ENCODE data around the gene RPUSD2.
"Not testable (repeated sequence)": the region's sequence is repeated elsewhere in the genome, so short reads cannot be mapped to it uniquely, and the experiment has no call there.

The RPUSD2 gene

GRCh38 chr15:40565333-40566238, 3.5 kb upstream of the RPUSD2 start:
- DNase-seq: peak; percentile 27

GRCh38 chr15:40567111-40567510, 2.0 kb upstream of the RPUSD2 start:
- DNase-seq: no peak

- no peak for DNase-seq
These were observed 6.0 kb downstream of the RPUSD2 start for GRCh38 chr15:40575113-40575512.

- not testable (repeated sequence) for DNase-seq
These were observed 7.8 kb downstream of the RPUSD2 start for GRCh38 chr15:40576914-40577313.

- no peak for DNase-seq
These were observed 9.8 kb downstream of the RPUSD2 start for GRCh38 chr15:40578892-40579291.

GRCh38 chr15:40581796-40582195, 12.7 kb downstream of the RPUSD2 start:
- not testable (repeated sequence) for DNase-seq

GRCh38 chr15:40582726-40583246, 13.7 kb downstream of the RPUSD2 start:
- DNase-seq: no peak

GRCh38 chr15:40584191-40584590, 15.1 kb downstream of the RPUSD2 start:
- DNase-seq: no peak

GRCh38 chr15:40590667-40591050, 21.6 kb downstream of the RPUSD2 start:
- no peak for DNase-seq

- DNase-seq: no peak
These were observed 22.3 kb downstream of the RPUSD2 start for GRCh38 chr15:40591389-40591788.

GRCh38 chr15:40593165-40593564, 24.1 kb downstream of the RPUSD2 start:
- DNase-seq: no peak

GRCh38 chr15:40593588-40594428, 24.7 kb downstream of the RPUSD2 start, which contains the start of gene KNL1:
TSS of gene KNL1 (plus strand) at chr15:40594249. CDS start at chr15:40602932, 8,683 bp downstream.
- peak; percentile 84 for DNase-seq

GRCh38 chr15:40594429-40594836, 25.3 kb downstream of the RPUSD2 start:
- peak; percentile 53 for DNase-seq

GRCh38 chr15:40595219-40595618, 26.1 kb downstream of the RPUSD2 start:
- DNase-seq: no peak

GRCh38 chr15:40595773-40596172, 26.7 kb downstream of the RPUSD2 start:
- DNase-seq: no peak

GRCh38 chr15:40597024-40597423, 27.9 kb downstream of the RPUSD2 start:
- DNase-seq: no peak

- DNase-seq: no peak
These were observed 29.0 kb downstream of the RPUSD2 start for GRCh38 chr15:40598126-40598525.

- no peak for DNase-seq
These were observed 29.6 kb downstream of the RPUSD2 start for GRCh38 chr15:40598672-40599071.

- no peak for DNase-seq
These were observed 31.9 kb downstream of the RPUSD2 start for GRCh38 chr15:40600956-40601355.

GRCh38 chr15:40603935-40604334, 34.8 kb downstream of the RPUSD2 start:
- no peak for DNase-seq

GRCh38 chr15:40613080-40613479, 44.0 kb downstream of the RPUSD2 start:
- no peak for DNase-seq

GRCh38 chr15:40618023-40618422, 48.9 kb downstream of the RPUSD2 start:
- DNase-seq: no peak

- no peak for DNase-seq
These were observed 49.8 kb downstream of the RPUSD2 start for GRCh38 chr15:40618906-40619305.

Measured in NCI-H2171 (cell line).